B cell (primary cell): ENCODE results near the gene DCLK1.

ENCODE experiments used
- CTCF ChIP-seq: fragments of 200-600 bp; IDR thresholded peaks from one replicate; pipeline ENCODE4 v1.8.0; 2022; ENCODE audit warnings: antibody characterized with exemption, mild to moderate bottlenecking
- EZH2 ChIP-seq: IDR thresholded peaks from 2 replicates; pipeline ENCODE4 v1.6.1; 2012; ENCODE audit warnings: borderline replicate concordance, low read depth, mild to moderate bottlenecking, moderate library complexity, low read length; ENCODE audit not compliant: insufficient read depth, poor library complexity, severe bottlenecking

GRCh38 chr13:35930665-35931631 lies 200.2 kb downstream of the DCLK1 start:
- TF ChIP-seq CTCF (no peak), EZH2 (no peak)
